PC-3 (cell line): ENCODE measurements around the gene SLC25A12.

Experiments
- CTCF ChIP-seq: fragments of 300-600 bp; sonication (generic); conservative IDR thresholded peaks from 2 replicates; pipeline ENCODE4 v1.5.1; 2017; ENCODE audit warnings: antibody characterized with exemption, low read depth, mild to moderate bottlenecking, low read length
- EZH2 ChIP-seq: fragments of 300-600 bp; sonication (generic); IDR thresholded peaks from one replicate; pipeline ENCODE4 v1.6.1; 2017; ENCODE audit warnings: antibody characterized with exemption, mild to moderate bottlenecking, low read length; ENCODE audit not compliant: unreplicated experiment

GRCh38 chr2:171883275-171883893 is 10.7 kb downstream of the SLC25A12 start:
- TF ChIP-seq CTCF (no peak; the same call in 1 of the 2 replicates), EZH2 (no peak)
